GM18505 (cell line): ENCODE data around the gene CDKAL1.
"Not testable (repeated sequence)": the region's sequence is repeated elsewhere in the genome, so short reads cannot be mapped to it uniquely, and the experiment has no call there.

Source experiments
- ATAC-seq: cut with Tn5 transposase; IDR thresholded peaks from one replicate; pipeline ENCODE4 v1.9.1; 2021; ENCODE audit not compliant: unreplicated experiment
- POLR2A ChIP-seq: IDR thresholded peaks from 4 replicates; pipeline ENCODE4 v1.6.1; 2011; ENCODE audit warnings: borderline replicate concordance; ENCODE audit not compliant: insufficient read depth, insufficient read length; ENCODE audit errors: extremely low read depth

CDKAL1 gene

DNA sequence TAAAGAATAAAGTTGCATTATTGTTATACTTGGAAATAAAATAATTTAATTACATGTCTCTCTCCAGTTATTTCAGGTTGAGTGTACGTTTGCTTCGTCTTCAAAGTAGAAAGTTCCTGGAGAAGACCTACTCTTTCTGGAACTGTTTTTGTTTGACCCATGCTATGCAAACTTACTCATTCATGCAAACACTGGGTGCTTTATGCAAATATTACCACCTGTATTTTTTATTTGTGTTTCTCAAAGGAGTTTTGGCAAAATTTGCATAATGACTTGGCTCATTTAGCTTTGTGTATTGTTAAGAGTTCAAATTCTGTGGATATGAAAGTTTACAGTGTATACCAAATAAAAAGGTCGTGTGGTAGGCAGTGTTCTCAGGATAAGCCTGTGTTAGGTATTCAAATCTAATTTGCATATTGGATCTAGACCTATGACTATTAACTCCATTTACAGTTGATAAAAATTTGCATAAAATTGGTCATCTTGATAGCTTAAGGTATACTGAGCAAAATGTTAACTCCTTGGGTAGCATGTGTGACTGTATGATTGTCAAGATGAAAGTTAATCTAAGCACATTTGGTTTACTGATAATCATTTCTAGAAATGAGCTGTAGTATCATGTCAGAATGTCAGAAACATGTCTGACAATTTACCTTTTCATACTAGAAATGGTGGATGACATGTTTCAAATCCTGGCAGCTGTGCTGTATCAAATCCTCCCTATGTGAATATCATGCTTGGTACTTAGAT, 65.2 kb downstream of the CDKAL1 start:
- no peak for TF ChIP-seq POLR2A
- no peak for ATAC-seq

DNA sequence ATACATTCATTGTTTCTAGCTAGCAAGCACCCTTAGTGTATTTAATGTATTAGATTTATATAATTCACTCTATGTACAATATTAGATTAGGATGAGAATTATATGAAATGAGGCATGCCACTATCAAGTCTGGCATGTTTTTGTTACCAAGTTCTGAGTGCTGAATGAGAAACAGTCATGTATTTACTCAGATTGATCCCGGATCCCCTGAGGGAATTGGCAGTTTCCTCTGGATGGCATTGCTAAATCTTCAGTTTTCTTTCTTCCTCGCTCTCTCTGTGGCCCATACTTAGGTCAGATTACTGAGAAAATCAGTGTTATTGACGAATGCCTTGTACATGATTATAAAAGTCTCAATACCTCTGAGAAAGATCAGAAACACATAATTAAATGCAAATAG, 66.6 kb downstream of the CDKAL1 start:
- ATAC-seq = no peak
- TF ChIP-seq POLR2A = no peak

- TF ChIP-seq POLR2A = no peak
- no peak for ATAC-seq
Observed at GRCh38 chr6:20604159-20604558, 69.9 kb downstream of the CDKAL1 start.

- TF ChIP-seq POLR2A = no peak
- no peak for ATAC-seq
Observed at GRCh38 chr6:20605061-20605460, 70.8 kb downstream of the CDKAL1 start.

- ATAC-seq = no peak
- no peak for TF ChIP-seq POLR2A
Observed at GRCh38 chr6:20605581-20605980, 71.3 kb downstream of the CDKAL1 start.

GRCh38 chr6:20606831-20607230, 72.6 kb downstream of the CDKAL1 start:
- no peak for TF ChIP-seq POLR2A
- no peak for ATAC-seq

- no peak for TF ChIP-seq POLR2A
- no peak for ATAC-seq
Observed at GRCh38 chr6:20608356-20608755, 74.1 kb downstream of the CDKAL1 start.

DNA sequence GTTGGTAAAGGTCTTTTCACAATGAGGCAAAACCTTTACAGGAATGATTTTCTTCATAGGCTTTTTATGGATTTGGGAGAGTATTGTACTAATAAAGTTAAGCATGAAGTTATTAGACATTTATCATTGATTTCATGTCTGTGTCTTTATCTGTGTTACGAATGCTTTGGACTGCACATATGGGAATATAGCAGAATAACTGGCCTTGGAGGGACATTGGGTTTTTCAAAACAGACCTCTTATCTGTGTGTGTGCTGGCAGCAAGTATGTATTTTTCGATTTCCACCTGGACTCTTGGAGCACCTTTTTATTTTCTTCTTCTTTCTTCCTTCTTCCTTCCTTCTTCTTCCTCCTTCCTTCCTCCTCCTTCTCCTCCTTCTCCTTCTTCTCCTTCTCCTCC, 74.6 kb downstream of the CDKAL1 start:
- ATAC-seq = no peak
- no peak for TF ChIP-seq POLR2A

- not testable (repeated sequence) for ATAC-seq
Observed at GRCh38 chr6:20609924-20610323, 75.7 kb downstream of the CDKAL1 start.

DNA sequence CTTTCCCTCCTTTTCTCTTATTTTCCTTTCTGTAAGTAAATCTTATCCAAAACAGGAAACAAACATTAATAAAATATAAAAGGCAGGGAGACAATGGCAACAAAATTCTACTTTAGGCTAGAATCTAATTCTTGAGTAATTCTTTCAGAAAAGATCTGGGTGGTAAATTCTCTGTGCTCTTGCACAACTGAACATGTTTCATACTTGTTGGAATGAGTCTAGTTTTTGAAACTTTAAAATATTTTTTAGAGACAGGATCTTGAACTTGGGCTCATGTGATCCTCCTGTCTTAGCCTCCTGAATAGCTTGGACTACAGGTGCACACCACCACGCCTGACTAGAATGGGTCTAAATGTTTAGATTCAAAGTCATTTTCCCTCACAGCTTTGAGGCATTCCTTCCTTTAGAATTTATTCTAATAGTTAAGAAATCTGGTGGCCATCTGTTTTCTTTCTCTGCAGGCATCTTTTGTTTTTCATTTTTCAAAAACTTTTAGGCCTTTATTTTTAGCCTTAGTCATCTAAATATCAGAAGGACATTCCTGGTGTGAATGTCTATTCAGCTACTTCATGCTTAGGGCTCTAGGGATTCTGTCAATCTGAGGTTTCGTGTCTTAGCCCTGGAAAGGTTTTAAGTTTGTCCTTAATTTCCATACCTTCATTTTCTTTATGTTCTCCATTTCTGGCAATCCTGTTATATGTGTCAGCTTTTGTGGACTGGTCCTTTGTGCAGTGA, 76.5 kb downstream of the CDKAL1 start:
- no peak for TF ChIP-seq POLR2A
- no peak for ATAC-seq

GRCh38 chr6:20617537-20617936, 83.3 kb downstream of the CDKAL1 start:
- not testable (repeated sequence) for ATAC-seq

- no peak for ATAC-seq
- TF ChIP-seq POLR2A = no peak
Observed at GRCh38 chr6:20620043-20620442, 85.8 kb downstream of the CDKAL1 start.

- no peak for TF ChIP-seq POLR2A
Observed at GRCh38 chr6:20623761-20624160, 89.5 kb downstream of the CDKAL1 start.

DNA sequence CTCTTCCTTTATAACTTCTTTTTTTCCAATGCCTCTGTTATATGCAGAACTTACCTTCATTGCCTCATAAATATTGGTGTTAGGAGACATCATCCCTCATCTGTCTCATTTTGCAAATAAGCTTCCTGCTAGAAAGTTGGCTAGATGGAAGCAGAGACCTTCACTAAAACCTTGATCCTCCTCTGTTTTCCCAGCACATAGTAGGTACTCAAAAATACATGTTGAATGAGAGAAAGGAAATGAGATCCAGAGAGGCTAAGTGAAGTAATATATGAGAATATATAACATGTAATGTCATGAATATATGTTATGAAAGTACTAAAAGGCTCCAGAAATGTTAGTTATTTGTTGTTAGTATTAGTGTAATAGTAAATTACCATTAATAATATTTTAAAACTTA, 91.9 kb downstream of the CDKAL1 start:
- no peak for TF ChIP-seq POLR2A

More at GRCh38 chr6:20623761-20624160, 89.5 kb downstream of the CDKAL1 start:
- no peak for ATAC-seq

More for the DNA sequence above, 91.9 kb downstream of the CDKAL1 start:
- ATAC-seq = no peak
